GM19193 (cell line): ENCODE measurements around the gene APOL5.

Experiments
- POLR2A ChIP-seq: IDR thresholded peaks from 4 replicates; pipeline ENCODE4 v1.6.1; 2011; ENCODE audit not compliant: insufficient read depth, insufficient read length; ENCODE audit errors: extremely low read depth

APOL5 gene

DNA sequence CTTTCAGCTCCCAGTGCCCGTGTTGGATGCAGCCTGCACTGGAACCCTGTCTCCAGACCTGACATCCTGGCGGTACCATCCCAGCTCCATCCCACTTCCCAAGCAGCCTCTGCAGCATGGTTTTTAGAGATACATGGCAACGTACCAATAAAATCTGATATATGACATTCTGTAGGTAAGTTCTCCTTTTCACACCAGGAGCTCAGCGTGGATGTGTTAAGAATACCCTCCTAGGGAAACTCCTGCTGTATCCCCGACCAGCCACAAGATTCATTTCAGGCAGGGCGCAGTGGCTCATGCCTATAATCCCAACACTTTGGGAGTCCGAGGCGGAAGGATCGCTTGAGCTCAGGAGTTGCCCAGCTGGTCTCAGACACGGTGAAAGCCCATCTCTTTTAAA, 15.4 kb downstream of the APOL5 start:
- TF ChIP-seq POLR2A = no peak

DNA sequence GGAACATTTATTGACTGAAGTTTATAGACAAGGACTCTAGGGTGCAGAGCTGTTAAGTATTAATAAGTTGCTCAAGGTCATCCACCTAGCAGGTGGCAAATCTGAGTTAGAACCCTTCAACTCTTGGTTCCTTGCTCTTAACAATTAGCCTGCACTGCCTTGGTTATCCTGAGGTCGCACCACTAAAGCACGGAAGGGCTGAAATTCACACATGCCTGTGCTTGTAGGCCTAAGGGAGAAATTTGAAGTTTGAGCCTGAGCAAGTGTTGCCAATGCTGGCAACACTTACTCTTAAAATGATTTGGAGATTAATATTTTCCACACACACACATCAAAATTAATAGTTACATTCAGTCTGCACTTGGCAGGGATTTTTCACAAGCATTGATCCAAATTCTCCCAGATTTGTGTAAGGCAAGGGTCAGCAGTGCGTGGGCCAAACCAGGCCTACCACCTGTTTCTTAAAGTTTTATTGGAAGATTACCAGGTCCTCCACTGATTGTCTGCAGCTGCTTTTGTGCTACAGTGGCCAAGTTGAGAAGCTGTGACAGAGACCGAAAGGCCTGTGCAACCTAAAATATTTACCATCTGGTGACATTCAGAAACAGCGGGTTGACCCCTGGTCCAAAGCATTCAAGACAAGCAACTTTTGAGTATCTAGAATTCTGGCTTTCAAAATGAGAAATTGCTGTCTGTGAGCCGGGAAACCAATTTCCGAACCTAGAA, 16.3 kb downstream of the APOL5 start:
- TF ChIP-seq POLR2A = no peak

GRCh38 chr22:35734517-35734827, 16.8 kb downstream of the APOL5 start:
- TF ChIP-seq POLR2A = no peak

DNA sequence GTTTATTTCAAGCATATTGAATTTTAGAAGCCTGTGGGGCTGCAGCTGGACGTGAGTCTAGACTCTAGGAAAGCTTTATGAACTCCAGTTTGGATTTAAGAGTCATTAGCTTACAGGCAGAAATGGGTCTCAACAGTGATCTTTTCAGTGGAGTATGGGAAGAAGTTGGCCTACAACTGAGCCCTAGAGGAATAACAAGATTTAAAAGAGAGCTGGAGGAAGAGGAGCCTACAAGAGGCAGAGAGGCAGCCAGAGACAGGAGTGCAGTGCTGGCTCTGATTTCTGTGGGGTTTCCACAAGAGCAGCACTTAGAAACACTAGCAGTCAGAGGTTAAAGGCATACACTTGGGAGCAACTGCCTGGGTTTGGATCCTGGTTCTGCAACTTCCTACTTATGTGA, 17.9 kb downstream of the APOL5 start:
- no peak for TF ChIP-seq POLR2A

GRCh38 chr22:35736166-35736565, 18.5 kb downstream of the APOL5 start:
- TF ChIP-seq POLR2A = no peak

GRCh38 chr22:35736701-35737100, 19.0 kb downstream of the APOL5 start:
- TF ChIP-seq POLR2A = no peak

DNA sequence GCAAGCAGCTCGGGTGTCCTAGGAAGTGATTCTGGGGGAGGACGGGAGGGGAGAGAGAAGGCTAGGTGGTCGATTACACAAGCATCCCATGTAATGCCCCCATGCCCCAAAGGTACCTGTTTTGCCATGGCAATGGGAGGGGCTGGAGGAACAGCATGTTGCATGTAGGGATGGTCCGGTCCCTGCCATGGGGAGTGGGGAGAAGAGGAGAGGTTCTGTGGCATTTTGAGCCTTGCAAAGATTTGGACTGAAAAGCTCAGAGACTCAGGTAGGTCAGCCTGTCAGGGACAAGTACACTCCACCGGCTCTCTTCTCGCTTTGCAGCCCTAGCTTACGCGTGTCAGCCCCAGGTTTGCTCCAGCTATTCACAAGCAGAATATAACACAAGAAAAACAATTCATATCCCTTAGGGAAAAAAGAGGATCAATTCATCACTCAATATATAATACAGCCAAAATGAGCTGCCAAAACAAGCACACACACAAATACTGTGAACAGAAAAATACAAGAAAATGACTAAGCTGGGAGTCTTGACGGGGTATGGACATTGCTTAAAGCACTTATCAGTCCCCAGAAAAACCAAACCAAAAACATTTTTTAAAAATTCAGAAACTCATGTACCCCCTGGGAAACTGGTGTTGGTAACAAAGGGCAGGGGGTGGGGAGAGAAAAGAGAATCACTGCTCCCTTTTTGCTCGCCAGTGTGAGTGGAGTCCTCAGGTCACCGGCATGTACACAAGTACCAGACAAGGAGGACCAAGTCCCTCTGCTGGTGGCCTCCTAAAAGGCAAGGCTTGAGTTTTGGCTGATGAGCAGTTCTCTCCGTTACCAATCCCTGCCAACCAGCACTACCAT, 21.6 kb downstream of the APOL5 start:
- TF ChIP-seq POLR2A = no peak

GRCh38 chr22:35739931-35740380, 22.3 kb downstream of the APOL5 start:
- TF ChIP-seq POLR2A = no peak

DNA sequence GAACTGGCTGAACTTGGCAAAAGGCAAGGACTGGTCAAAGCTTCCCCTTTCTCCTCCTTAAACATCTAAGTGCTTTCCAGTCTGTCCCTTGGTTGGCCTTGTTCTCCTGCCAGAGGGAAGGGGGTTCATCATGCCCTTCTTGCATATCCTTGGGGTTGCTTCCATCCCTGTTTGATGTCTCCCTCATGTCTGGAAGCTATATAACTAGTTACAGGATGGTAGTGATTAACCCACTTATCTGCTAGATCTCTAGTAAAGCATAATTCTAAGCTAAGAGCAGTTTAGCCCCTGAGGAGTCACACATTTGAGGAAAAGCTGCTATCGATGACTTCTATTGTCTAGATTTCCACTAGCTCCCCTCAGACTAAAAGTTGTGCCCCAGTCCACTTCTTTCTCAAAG, 22.9 kb downstream of the APOL5 start:
- no peak for TF ChIP-seq POLR2A

- TF ChIP-seq POLR2A = no peak
Measured at GRCh38 chr22:35742342-35743100, 24.8 kb downstream of the APOL5 start.

- no peak for TF ChIP-seq POLR2A
Measured at GRCh38 chr22:35743326-35743860, 25.7 kb downstream of the APOL5 start.

DNA sequence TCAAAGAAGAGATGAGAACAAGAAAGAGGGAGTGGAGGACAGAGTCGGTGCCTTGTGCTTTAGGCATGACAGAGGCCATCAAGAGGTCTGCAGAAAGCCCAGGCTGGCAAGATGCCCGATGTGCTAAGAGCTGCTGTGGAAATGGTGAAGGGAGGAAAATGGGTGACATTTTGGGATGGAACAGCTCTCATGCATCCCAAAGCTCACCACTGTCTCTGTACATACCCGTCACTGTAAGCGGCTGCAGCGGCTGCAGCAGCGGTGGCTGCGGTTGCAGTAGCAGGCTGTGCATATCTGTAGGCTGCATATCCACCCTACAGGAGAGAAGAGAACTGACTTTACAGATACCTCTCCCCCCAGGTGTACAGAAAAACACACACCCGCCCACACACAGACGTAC, 28.6 kb downstream of the APOL5 start:
- TF ChIP-seq POLR2A = no peak

DNA sequence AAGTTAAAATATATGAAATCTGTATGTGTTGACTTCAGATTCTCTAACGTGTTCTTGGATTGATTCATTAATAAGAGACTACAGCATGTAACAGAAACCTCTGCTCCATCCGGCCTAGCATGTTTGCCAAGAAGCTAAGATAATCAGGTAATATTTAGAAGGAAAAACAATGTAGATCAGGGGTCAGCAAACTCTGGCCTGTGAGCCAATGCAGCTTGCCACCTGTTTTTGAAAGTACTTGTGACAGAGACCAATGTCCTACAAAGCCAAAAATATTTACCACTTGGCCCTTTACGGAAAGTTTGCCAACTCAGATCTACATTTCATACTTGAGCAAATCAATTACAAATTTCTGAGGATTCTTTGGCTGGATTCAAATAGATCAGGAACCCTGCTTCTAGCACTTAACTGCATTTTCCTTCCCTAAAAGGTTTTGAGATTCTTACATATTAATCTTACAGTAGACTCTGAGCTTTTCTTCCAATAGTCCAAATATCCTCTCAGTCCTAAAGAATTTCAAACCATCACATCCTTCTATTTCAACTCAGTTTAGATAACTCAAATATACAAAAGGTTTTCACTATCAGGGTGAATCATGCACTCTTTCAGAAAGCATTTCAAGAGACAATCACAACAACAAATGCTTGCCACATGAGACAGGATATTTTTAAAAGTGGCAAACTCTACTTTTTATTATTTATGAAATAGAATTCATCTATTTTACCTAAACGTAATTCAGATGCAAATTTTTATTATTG, 29.5 kb downstream of the APOL5 start:
- TF ChIP-seq POLR2A = no peak

- no peak for TF ChIP-seq POLR2A
Measured at GRCh38 chr22:35749808-35750207, 32.1 kb downstream of the APOL5 start.
